Cardiac fibroblast (primary cell): ENCODE data around the gene ZNF365.
"Not testable (repeated sequence)": the region's sequence is repeated elsewhere in the genome, so short reads cannot be mapped to it uniquely, and the experiment has no call there.

Source experiments
- DNase-seq, 2 donors: peaks; one replicate each; pipeline versions ENCODE4 v3.0.0 to v3.0.0-alpha.2; 2010; ENCODE audit warnings: low read depth in 2 of 2
- H3K4me3 ChIP-seq, 2 donors: replicated peaks in 1 of 2; 1 replicate in 1 of 2; 2 replicates in 1 of 2; pipeline ENCODE4 v1.5.1; 2011; ENCODE audit warnings: low read depth in 2 of 2, low read length in 2 of 2, mild to moderate bottlenecking in 2 of 2, moderate library complexity in 1 of 2
- TF ChIP-seq, protein P1 (sequence below): IDR thresholded peaks from one replicate; pipeline ENCODE4 v1.5.1; 2011; ENCODE audit warnings: low read depth, mild to moderate bottlenecking, low read length, inconsistent platforms

ZNF365 gene

DNA sequence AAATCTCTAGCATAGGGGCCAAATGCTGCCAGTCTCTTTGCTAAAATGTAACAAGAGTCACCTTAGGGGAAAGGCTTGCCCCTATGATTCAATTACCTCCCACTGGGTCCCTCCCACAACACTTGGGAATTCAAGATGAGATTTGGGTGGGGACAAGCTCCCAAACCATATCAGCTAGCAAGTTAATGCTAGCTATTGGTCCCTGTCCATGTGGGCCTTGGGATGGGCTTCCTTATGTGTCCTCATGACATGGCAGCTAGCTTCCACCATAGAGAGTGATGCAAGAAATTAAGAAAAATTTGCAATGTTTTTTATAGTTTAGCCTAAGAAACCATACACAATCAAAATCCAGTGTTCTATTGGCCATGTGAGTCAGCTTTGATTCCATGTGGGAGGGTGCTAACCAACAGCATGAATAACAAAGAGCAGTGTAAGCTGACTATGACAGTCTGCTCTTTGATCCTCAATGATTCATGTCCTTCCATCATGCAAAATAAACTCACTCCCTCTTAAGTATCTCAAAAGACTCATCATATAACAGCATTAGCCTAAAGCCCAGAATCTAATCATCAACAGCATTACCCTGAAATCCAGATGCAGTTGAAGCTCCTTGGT is 21.7 kb upstream of the ZNF365 start:
- TF ChIP-seq, protein P1, sequence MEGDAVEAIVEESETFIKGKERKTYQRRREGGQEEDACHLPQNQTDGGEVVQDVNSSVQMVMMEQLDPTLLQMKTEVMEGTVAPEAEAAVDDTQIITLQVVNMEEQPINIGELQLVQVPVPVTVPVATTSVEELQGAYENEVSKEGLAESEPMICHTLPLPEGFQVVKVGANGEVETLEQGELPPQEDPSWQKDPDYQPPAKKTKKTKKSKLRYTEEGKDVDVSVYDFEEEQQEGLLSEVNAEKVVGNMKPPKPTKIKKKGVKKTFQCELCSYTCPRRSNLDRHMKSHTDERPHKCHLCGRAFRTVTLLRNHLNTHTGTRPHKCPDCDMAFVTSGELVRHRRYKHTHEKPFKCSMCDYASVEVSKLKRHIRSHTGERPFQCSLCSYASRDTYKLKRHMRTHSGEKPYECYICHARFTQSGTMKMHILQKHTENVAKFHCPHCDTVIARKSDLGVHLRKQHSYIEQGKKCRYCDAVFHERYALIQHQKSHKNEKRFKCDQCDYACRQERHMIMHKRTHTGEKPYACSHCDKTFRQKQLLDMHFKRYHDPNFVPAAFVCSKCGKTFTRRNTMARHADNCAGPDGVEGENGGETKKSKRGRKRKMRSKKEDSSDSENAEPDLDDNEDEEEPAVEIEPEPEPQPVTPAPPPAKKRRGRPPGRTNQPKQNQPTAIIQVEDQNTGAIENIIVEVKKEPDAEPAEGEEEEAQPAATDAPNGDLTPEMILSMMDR = no peak
- H3K4me3 ChIP-seq = no peak overlapping the region
- peak in 1 of 2 donors; percentile 81 for DNase-seq

DNA sequence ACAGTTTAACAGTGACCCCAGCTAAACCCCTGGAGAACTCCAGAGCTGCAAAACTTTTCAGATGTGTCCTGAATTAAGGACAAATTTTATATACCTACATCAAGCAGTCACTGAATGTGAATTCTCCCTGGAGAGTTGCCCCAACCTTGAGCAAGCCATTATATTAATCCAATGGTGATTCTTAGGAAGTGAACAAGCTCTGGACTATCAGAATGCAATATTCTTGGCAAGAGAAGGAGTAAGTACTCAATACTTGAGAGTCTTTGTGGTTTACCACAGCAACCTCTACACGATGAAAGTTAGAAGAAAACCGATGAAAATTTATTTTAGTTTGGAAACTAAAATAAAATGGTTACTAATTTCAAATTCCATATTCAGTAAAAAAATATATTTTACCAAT is 19.3 kb upstream of the ZNF365 start:
- TF ChIP-seq, protein P1 = no peak
- H3K4me3 ChIP-seq = no peak overlapping the region
- DNase-seq = peak in 1 of 2 donors; percentile 51

DNA sequence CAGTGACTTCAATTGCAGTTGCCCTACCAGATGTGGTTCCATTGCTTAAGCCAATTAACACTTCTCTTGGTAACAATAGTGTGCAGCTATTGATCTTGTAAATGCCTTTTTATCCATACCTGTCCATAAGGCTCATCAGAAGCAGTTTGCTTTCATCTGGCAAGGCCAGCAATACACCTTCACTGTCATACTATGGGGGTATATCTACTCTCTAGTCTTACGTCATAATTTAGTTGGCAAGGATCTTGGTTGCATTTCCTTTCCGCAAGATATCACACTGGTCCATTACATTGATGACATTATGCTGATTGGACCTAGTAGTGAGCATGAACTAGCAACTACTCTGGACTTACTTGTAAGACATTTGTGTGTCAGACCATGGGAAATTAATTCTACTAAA is 17.7 kb upstream of the ZNF365 start:
- DNase-seq = no peak
- TF ChIP-seq, protein P1 = no peak
- H3K4me3 ChIP-seq = no peak overlapping the region

DNA sequence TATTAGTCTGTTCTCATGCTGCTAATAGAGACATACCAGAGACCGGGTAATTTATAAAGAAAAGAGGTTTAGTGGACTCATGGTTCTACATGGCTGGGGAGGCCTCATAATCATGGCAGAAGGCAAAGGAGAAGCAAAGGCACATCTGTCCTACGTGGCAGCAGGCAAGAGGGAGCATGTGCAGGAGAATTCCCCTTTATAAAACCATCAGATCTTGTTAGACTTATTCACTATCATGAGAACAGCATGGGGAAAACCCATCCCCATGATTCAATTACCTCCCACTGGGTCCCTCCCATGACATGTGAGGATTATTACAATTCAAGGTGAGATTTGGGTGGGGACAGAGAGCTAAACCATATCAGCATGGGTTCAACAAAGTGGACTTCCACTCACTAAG is 16.0 kb upstream of the ZNF365 start:
- not testable (repeated sequence) for H3K4me3 ChIP-seq, DNase-seq

DNA sequence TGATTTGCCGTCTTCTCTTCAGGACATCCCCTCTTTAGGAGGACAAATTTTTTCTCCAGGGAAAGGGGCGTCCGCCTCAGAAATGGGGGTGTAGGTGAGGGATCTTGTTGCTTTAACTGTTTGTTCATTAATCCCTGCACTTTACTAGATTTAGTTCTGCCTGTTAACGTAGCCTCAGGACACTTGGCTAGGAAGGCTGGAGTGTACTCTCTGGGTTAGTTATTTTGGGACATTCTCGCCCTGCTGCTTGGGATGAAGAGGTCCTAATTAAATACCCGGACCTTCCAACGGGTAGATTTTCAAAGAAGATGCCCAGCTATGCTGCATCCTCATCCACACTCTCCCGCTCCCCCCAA is 552 bp upstream of the ZNF365 start:
- DNase-seq = no peak
- peak overlapping the region; percentile 53 to 58 for H3K4me3 ChIP-seq
- TF ChIP-seq, protein P1 = no peak

DNA sequence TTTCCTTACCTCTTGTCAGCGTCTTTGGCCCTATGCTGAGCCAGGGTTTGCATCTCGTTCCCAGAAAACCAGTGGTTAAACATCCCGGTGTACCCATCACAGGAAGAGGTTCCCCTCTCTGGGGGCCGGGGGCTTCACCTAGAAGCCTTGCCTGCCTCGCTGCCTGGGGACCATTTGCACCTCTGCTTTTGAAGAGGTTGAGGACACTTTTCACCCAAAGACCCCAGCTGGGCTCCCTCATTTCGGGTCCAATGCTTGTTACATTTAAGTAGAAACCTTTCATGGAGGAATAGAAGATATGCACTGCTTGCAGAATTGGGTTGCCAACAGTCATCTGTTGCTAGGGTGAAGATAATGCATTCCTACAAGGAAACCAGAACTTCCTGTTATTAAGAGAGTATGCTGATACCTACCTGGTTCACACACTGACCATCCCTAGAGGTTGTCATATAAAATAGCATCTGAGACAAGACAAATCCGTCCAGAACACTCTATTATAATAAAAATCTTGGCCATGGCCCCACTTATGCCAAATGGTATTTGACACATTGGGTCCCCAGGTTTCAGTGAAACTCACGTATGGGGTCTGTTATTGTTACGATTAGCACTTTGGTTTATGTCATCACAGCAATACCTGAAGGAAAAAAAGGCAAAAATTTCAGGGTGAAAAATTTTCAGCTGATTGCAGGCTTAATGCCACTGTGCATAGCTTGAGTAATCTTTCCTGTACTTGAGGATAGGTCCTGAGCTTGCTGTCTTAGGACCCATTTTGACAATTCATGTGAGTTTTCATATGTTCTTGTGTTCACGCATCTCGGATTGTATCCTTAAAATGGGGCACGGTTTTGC is 917 bp downstream of the ZNF365 start:
- DNase-seq = peak in 1 of 2 donors; percentile 29
- H3K4me3 ChIP-seq = peak overlapping the region; percentile 43 to 58
- TF ChIP-seq, protein P1 = no peak
